GM19351 (cell line): Measurements from ENCODE around the gene CYP21A2.
"Not testable (repeated sequence)": the region's sequence is repeated elsewhere in the genome, so short reads cannot be mapped to it uniquely, and the experiment has no call there.

Experiments used
- ATAC-seq: cut with Tn5 transposase; IDR thresholded peaks from one replicate; pipeline ENCODE4 v1.9.1; 2021; ENCODE audit warnings: mild to moderate bottlenecking, moderate library complexity; ENCODE audit not compliant: unreplicated experiment

The CYP21A2 gene

DNA sequence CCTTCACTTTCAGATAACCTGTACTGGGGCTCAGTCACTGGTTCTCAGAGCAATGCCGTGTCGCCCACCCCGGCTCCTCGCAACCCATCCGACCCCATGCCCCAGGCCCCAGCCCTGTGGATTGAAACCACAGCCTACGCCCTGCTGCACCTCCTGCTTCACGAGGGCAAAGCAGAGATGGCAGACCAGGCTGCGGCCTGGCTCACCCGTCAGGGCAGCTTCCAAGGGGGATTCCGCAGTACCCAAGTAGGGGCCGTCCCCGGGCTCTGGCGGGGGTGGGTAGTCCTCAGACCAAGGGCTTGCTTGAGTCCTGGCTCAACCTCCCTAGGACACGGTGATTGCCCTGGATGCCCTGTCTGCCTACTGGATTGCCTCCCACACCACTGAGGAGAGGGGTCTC is 8.7 kb upstream of the CYP21A2 start:
- not testable (repeated sequence) for ATAC-seq

- not testable (repeated sequence) for ATAC-seq
Measured at GRCh38 chr6:32035283-32036013, 2.8 kb upstream of the CYP21A2 start.

- ATAC-seq: not testable (repeated sequence)
Measured at GRCh38 chr6:32037136-32037535, 1.1 kb upstream of the CYP21A2 start.

DNA sequence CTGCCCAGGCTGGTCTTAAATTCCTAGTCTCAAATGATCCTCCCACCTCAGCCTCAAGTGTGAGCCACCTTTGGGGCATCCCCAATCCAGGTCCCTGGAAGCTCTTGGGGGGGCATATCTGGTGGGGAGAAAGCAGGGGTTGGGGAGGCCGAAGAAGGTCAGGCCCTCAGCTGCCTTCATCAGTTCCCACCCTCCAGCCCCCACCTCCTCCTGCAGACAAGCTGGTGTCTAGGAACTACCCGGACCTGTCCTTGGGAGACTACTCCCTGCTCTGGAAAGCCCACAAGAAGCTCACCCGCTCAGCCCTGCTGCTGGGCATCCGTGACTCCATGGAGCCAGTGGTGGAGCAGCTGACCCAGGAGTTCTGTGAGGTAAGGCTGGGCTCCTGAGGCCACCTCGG is 663 bp downstream of the CYP21A2 start:
- ATAC-seq: not testable (repeated sequence)

GRCh38 chr6:32039321-32040274 is 1.4 kb downstream of the CYP21A2 start:
- ATAC-seq: not testable (repeated sequence)

- not testable (repeated sequence) for ATAC-seq
Measured at GRCh38 chr6:32040299-32041049, 2.3 kb downstream of the CYP21A2 start.

- not testable (repeated sequence) for ATAC-seq
Measured at GRCh38 chr6:32041050-32041321, 2.8 kb downstream of the CYP21A2 start.

DNA sequence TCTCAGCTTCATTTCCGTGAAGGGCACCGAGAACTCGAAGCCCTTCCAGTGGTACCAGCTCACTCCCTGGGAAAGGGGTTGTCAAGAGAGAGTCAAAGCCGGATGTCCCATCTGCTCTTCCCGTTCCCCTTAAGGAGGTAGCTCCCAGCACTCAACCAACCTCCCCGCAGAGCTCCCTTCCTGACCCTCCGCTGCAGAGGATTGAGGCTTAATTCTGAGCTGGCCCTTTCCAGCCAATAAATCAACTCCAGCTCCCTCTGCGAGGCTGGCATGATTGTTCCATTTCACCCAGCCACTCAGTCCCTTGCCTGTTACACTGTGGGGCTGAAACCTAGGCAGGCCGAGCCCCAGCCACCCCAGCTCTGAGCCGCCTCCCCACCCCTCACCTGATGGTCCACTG is 3.2 kb downstream of the CYP21A2 start:
- ATAC-seq: not testable (repeated sequence)

GRCh38 chr6:32042276-32042675 is 4.1 kb downstream of the CYP21A2 start:
- not testable (repeated sequence) for ATAC-seq

GRCh38 chr6:32043589-32044380 is 5.6 kb downstream of the CYP21A2 start:
- ATAC-seq: not testable (repeated sequence)

DNA sequence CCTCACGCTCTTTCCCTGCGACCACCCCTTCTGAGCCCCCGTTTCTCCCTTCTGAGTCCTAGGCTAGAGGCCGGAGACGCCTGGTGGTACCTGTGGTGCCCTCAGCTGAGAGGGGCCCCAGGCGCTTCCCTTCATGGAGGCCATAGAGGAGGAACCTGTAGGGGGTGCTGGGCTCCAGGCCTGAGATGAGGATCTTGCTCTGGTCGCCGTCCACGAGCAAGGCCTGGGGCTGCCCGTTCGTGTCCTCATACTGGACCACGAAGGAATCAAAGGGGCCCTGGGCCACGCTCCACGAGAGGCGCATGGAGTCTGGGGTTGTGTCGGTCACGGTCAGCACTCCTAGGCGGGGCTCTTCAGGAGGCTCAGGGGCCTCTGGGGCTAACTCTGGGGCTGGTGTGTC is 6.7 kb downstream of the CYP21A2 start:
- not testable (repeated sequence) for ATAC-seq

DNA sequence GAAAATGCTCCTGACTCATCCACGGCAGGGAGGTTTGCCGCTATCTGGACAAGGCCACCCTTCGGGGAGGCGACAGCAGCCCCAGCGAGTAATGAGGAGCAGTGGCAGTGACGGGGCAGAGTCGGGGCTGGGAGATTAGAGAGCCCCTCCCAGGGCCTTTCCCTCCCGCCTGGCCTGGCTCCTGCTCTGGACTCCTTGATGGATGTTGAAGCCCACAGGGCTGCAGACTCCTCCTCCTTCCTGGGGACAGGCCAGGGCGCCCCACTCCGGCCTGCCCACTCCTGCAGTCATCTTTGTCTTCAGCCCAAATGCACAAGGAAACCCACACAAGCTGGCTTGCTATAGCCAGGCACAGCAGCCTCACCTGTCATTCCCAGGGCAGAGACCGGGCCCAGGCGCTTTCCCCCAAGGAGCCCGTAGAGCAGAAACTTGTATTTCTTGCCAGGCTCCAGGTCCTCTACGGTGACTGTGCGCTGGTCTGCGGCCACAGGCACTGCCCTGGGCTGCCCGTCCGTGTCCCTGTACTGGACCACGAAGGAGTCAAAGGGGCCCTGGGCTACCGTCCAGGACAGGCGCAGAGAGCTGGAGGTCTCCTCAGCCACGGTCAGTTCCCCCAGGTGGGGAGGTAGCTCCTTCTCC is 7.7 kb downstream of the CYP21A2 start:
- ATAC-seq: no peak

DNA sequence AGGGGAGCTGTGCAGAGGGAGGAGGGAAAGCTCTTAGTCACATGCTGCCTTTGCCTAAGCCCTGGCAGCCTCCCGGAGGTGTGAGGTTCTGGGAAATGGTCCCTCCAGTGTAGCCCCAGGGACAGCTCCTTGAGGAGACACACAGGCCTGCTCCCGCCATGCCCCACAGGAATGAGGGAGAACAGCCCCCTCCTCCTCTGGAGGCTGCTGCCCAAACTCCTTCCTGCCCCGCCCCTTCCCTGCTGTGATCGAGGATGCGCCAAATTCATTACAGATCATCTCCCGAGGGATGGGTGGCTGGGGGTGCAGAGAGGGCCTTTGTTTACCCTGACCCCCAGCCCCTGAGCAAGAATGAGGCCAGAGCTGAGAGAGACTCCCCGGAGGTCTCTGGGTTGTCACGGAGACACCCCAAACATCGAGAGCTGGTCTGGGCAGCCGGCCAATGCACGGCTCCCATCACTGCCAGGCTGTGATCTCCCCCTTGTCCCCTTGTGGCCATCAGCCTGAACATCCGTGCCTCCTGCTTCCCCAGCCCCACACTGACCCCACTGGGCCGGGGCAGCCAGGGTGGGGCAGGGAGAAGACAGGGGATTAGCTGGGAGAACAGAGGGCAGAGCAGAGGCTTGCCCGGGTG is 8.4 kb downstream of the CYP21A2 start:
- no peak for ATAC-seq

GRCh38 chr6:32047084-32047478 is 8.9 kb downstream of the CYP21A2 start:
- no peak for ATAC-seq

DNA sequence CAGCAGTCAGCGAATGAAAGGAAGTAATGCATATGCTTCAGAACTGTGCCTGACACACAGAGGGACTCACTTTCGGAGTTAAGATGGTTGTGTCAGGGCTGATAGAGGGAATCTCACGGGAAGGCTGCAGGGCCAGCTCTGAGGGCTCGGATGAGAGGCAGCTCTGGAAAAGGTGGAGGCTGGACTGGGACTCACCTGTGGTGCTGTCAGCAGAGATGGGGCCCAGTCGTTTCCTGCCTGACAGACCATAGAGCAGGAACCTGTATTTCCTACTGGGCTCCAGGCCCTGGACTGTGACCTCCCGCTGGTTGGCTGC is 9.3 kb downstream of the CYP21A2 start:
- no peak for ATAC-seq

DNA sequence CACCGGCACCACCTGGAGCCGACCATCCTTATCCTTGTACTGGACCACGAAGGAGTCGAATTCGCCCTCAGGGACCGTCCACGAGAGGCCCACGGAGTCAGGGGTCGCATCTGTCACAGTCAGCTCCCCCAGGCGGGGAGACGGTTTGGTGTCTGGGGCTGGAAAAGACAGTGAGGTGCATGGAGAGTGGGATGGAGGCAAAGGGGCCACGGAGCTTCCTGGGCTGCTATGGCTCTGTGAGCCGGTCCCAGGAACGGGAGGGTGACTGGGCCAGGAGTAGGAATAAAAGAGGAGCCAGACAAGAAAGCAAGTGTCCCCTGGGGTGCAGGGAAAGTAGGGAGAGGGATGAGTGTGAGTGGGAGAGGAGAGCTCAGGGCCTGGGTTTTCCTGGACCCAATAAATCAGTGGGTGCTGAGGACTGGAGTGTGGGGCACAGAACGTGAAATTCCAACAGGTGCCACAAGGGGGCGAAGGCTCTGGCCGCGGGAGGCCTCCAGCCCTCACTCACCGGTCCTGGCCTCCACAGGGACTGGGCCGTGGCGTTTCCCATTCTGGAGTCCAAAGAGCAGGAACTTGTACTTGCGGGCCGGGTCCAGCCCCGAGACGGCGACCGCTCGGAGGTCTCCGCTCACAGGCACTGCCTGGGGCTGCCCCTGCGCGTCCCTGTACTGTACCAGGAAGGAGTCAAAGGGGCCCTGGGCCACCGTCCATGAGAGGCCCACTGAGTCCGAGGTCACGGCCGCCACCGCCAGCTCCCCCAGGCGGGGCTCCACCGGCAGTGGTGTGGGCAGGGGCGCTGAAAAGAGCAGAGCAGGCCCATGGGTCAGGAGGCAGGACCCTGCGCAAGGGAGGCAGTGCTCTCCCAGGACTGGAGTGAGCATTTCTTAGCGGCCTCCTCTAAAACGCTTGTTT is 9.9 kb downstream of the CYP21A2 start:
- ATAC-seq: no peak

- not testable (repeated sequence) for ATAC-seq
Measured at GRCh38 chr6:32049149-32049548, 10.9 kb downstream of the CYP21A2 start.

GRCh38 chr6:32049736-32050135 is 11.5 kb downstream of the CYP21A2 start:
- ATAC-seq: not testable (repeated sequence)

DNA sequence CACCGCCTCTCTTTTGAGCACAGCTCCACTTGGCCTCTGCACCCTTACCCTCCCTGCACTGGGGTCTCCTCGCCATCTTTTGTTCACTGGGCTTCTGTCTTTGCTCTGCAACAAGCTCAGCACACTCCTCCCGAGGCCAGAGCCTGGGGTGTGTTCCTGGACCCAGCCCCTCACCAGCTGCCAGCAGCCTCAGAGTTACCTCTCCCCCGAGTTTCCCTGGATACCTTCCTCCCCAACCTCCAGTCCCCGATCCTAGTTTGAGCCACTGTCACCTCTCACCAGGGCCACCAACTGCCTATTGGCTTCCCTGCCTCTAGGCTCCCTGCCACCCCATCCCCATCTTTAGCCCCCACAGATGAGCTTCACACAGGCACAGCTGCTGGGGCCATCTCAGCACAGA is 12.3 kb downstream of the CYP21A2 start:
- no peak for ATAC-seq
